ENCODE data around the gene SULT2B1. TPM values are rescaled to one million over a fixed set of nuclear protein-coding genes. Genes with fewer than 3 reads are reported as not detected.
A peak's percentile ranks its signal among the peaks of the same experiment; 100 is the strongest.

The SULT2B1 gene
- total RNA-seq = 1 to 10 TPM in 1 of 2 donors, under 1 TPM in 1; 0.35 to 2.4 TPM
- polyA plus RNA-seq (2013, experiment 1 of 2) = 0.18 TPM
- polyA plus RNA-seq (2013, experiment 2 of 2) = 0.29 TPM
- long read RNA-seq, experiment 1 = 0 reads
- long read RNA-seq, experiment 2, partial matches to known transcripts = 0 of 4 reads
- long read RNA-seq, experiment 2, other reads (novel, unspliced or antisense) = 4 of 4 reads
- long read RNA-seq, experiment 3 = 0 reads
- long read RNA-seq, experiment 4, partial matches to known transcripts = 0 of 3 reads
- long read RNA-seq, experiment 4, other reads (novel, unspliced or antisense) = 3 of 3 reads

GRCh38 chr19:48551437-48552302 is at the start of gene SULT2B1:
SULT2B1 (plus strand) TSS chr19:48552172; CDS start chr19:48552253, 81 bp downstream.
- H3K27me3 ChIP-seq (ENCODE audit: control insufficient read depth, insufficient read depth, low read length, poor library complexity, severe bottlenecking) = no peaks in the 10 kb centered on the region
- DNase-seq = no peak
- 90 to 91% methylated on average over 18 to 36 of the region's 36 CpGs for WGBS, 2 experiments (ENCODE audit: insufficient coverage in 1 of 2, insufficient read length in 1 of 2)
- peaks cover 5% of the 10 kb centered on the region for H3K4me1 ChIP-seq (ENCODE audit: control insufficient read depth, insufficient read depth, low read length)
- H3K36me3 ChIP-seq (ENCODE audit: control insufficient read depth, insufficient read depth, low read length) = no peaks in the 10 kb centered on the region
- no peak within 1 kb of the TSS for H3K27ac ChIP-seq (ENCODE audit: low read depth, low read length)
- TF ChIP-seq, protein P1, sequence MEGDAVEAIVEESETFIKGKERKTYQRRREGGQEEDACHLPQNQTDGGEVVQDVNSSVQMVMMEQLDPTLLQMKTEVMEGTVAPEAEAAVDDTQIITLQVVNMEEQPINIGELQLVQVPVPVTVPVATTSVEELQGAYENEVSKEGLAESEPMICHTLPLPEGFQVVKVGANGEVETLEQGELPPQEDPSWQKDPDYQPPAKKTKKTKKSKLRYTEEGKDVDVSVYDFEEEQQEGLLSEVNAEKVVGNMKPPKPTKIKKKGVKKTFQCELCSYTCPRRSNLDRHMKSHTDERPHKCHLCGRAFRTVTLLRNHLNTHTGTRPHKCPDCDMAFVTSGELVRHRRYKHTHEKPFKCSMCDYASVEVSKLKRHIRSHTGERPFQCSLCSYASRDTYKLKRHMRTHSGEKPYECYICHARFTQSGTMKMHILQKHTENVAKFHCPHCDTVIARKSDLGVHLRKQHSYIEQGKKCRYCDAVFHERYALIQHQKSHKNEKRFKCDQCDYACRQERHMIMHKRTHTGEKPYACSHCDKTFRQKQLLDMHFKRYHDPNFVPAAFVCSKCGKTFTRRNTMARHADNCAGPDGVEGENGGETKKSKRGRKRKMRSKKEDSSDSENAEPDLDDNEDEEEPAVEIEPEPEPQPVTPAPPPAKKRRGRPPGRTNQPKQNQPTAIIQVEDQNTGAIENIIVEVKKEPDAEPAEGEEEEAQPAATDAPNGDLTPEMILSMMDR (conservative IDR thresholded peaks at IDR 0.05) = no peak
- H3K9ac ChIP-seq (ENCODE audit: extremely low read depth, low read length, poor library complexity, severe bottlenecking) = no peak within 1 kb of the TSS
- Mint-ChIP-seq H3K27me3 (ENCODE audit: insufficient read depth) (no peaks in the 10 kb centered on the region), H3K4me3 (no peak within 1 kb of the TSS), H3K4me1 (peaks cover 17% of the 10 kb centered on the region), H3K36me3 (ENCODE audit: low read depth) (no peaks in the 10 kb centered on the region), H3K27ac (no peak within 1 kb of the TSS), H3K9me3 (no peaks in the 10 kb centered on the region)
- no peak within 1 kb of the TSS for H3K4me3 ChIP-seq (ENCODE audit: low read length)
- H3K9me3 ChIP-seq (ENCODE audit: control insufficient read depth, low read length) = no peaks in the 10 kb centered on the region

DNA sequence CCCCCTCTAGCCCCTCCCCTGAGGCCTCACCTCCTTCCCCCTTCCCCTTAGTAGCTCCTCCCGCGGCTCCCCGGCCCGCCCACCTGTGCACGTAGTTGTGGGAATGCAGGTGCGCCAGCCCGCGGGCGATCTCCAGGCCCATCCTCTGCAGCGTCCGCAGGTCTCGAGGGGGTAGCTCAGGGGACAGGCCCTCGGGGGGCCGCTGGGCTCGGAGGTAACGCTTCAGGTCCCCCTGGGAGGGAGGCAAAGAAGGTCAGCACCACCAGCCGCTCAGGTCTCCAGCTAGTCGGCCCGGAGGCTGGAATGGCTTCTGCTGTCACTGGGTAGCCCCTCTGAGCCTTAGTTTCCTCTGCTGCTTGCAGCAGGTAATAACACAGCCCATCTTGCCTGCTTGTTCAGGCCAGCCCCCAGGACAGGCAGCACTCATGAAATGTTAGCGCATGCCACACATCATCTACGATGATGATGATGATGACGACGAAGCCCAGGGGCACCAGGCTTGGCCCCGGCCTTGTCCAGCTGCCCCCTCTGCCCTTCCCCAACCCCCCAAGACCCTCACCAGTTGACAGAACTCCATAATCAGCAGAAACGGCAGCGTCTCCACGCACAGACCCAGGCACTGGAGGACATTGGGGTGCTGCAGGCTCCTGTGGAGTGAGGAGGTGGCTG is 49.5 kb upstream of the SULT2B1 start:
- H3K9ac ChIP-seq (ENCODE audit: extremely low read depth, low read length, poor library complexity, severe bottlenecking) = no peak overlapping the region

More for the DNA sequence above, 49.5 kb upstream of the SULT2B1 start:
- Mint-ChIP-seq H3K9me3 (no peaks in the 10 kb centered on the region), H3K27me3 (ENCODE audit: insufficient read depth) (peaks cover 10% of the 10 kb centered on the region), H3K36me3 (ENCODE audit: low read depth) (no peaks in the 10 kb centered on the region), H3K27ac (peak overlapping the region; percentile 80), H3K4me3 (peak overlapping the region; percentile 42), H3K4me1 (peaks cover 6% of the 10 kb centered on the region)
- Histone ChIP-seq H3K36me3 (ENCODE audit: control insufficient read depth, insufficient read depth, low read length) (no peaks in the 10 kb centered on the region), H3K4me3 (ENCODE audit: low read length) (peak overlapping the region; percentile 74), H3K27me3 (ENCODE audit: control insufficient read depth, insufficient read depth, low read length, poor library complexity, severe bottlenecking) (no peaks in the 10 kb centered on the region), H3K9me3 (ENCODE audit: control insufficient read depth, low read length) (no peaks in the 10 kb centered on the region), H3K27ac (ENCODE audit: low read depth, low read length) (no peak overlapping the region), H3K4me1 (ENCODE audit: control insufficient read depth, insufficient read depth, low read length) (no peaks in the 10 kb centered on the region)
- WGBS, 2 experiments (ENCODE audit: insufficient coverage in 1 of 2, insufficient read length in 1 of 2) = 32% methylated on average over 20 to 27 of the region's 27 CpGs
- TF ChIP-seq, protein P1 (conservative IDR thresholded peaks at IDR 0.05) = no peak
- DNase-seq = no peak
